Measurements from ENCODE around the gene SNX25.

SNX25 gene

GRCh38 chr4:185272245-185272644, 62.8 kb downstream of the SNX25 start:
- H3K27me3 ChIP-seq (replicated peaks; ENCODE audit: control insufficient read depth, insufficient read depth, low read length), result no peaks in the 10 kb centered on the region
- H3K4me3 ChIP-seq (replicated peaks; ENCODE audit: low read depth, low read length), result no peak overlapping the region
- peaks cover 18% of the 10 kb centered on the region for H3K36me3 ChIP-seq (ENCODE audit: control insufficient read depth, insufficient read depth, low read length)
- TF ChIP-seq CTCF (IDR thresholded peaks at IDR 0.05; ENCODE audit: insufficient read depth, low read length, poor library complexity, severe bottlenecking), result no peak
- DNase-seq (ENCODE audit: extremely low read depth, insufficient read length), result no peak

- H3K27me3 ChIP-seq (replicated peaks; ENCODE audit: control insufficient read depth, insufficient read depth, low read length), result no peaks in the 10 kb centered on the region
- TF ChIP-seq CTCF (IDR thresholded peaks at IDR 0.05; ENCODE audit: insufficient read depth, low read length, poor library complexity, severe bottlenecking), result no peak
- DNase-seq (ENCODE audit: extremely low read depth, insufficient read length), result no peak
- no peak overlapping the region for H3K4me3 ChIP-seq (replicated peaks; ENCODE audit: low read depth, low read length)
- H3K36me3 ChIP-seq (ENCODE audit: control insufficient read depth, insufficient read depth, low read length), result peaks cover 12% of the 10 kb centered on the region
These were observed 66.1 kb downstream of the SNX25 start for GRCh38 chr4:185275501-185275900.

- H3K36me3 ChIP-seq (ENCODE audit: control insufficient read depth, insufficient read depth, low read length), result peaks cover 10% of the 10 kb centered on the region
- no peaks in the 10 kb centered on the region for H3K27me3 ChIP-seq (replicated peaks; ENCODE audit: control insufficient read depth, insufficient read depth, low read length)
- H3K4me3 ChIP-seq (replicated peaks; ENCODE audit: low read depth, low read length), result no peak overlapping the region
- no peak for TF ChIP-seq CTCF (IDR thresholded peaks at IDR 0.05; ENCODE audit: insufficient read depth, low read length, poor library complexity, severe bottlenecking)
- DNase-seq (ENCODE audit: extremely low read depth, insufficient read length), result no peak
These were observed 66.6 kb downstream of the SNX25 start for GRCh38 chr4:185276036-185276435.

GRCh38 chr4:185278716-185279115, 69.3 kb downstream of the SNX25 start:
- TF ChIP-seq CTCF (IDR thresholded peaks at IDR 0.05; ENCODE audit: insufficient read depth, low read length, poor library complexity, severe bottlenecking), result no peak
- Histone ChIP-seq H3K27me3 (replicated peaks; ENCODE audit: control insufficient read depth, insufficient read depth, low read length) (no peaks in the 10 kb centered on the region), H3K36me3 (ENCODE audit: control insufficient read depth, insufficient read depth, low read length) (peaks cover 6% of the 10 kb centered on the region), H3K4me3 (replicated peaks; ENCODE audit: low read depth, low read length) (no peak overlapping the region)
- no peak for DNase-seq (ENCODE audit: extremely low read depth, insufficient read length)

- no peak for TF ChIP-seq CTCF (IDR thresholded peaks at IDR 0.05; ENCODE audit: insufficient read depth, low read length, poor library complexity, severe bottlenecking)
- Histone ChIP-seq H3K36me3 (ENCODE audit: control insufficient read depth, insufficient read depth, low read length) (peaks cover 9% of the 10 kb centered on the region), H3K27me3 (replicated peaks; ENCODE audit: control insufficient read depth, insufficient read depth, low read length) (no peaks in the 10 kb centered on the region), H3K4me3 (replicated peaks; ENCODE audit: low read depth, low read length) (no peak overlapping the region)
- DNase-seq (ENCODE audit: extremely low read depth, insufficient read length), result no peak
These were observed 71.2 kb downstream of the SNX25 start for GRCh38 chr4:185280608-185281007.

- no peak for DNase-seq (ENCODE audit: extremely low read depth, insufficient read length)
- Histone ChIP-seq H3K27me3 (replicated peaks; ENCODE audit: control insufficient read depth, insufficient read depth, low read length) (no peaks in the 10 kb centered on the region), H3K4me3 (replicated peaks; ENCODE audit: low read depth, low read length) (no peak overlapping the region), H3K36me3 (ENCODE audit: control insufficient read depth, insufficient read depth, low read length) (peaks cover 9% of the 10 kb centered on the region)
- no peak for TF ChIP-seq CTCF (IDR thresholded peaks at IDR 0.05; ENCODE audit: insufficient read depth, low read length, poor library complexity, severe bottlenecking)
These were observed 73.6 kb downstream of the SNX25 start for GRCh38 chr4:185282968-185283367.

Measured in GM06990 (cell line).